ENCODE measurements around the gene CLDN6.
A peak's percentile ranks its signal among the peaks of the same experiment; 100 is the strongest.

CLDN6 gene

DNA sequence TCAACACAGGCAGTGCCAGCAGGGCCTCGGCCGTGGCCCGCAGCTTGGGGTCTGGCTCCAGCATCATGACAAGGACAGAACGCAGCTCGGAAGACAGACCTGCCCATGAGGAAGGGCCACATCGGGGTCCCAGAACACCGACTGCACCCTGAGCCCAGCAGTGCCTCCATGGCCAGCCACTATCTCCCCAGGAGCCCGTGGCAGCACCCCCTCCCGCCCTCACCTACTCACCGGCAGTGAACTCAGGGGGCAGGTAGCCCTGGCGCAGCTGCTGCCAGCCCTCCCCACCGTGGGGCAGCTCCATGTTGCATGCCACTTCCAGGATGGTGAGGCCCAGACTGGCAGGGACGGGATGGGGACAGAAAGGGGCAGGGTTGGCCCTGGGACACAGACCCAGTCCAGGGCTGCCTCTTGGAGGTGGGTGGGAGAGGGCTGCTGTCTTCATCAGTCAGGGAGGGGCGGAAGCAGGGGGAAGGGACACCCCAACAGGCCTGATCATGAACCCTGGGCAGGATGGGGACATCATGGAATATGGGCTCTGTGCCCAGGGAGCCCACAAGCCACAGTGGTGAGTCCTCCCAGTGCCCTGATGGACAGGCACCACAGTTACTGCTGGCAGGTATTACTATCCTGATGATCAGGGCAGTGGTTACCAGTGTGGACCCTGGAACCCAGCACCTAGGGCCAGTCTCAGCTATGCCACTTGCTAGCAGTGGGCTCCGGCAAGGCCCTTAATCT is 43.5 kb downstream of the CLDN6 start:
- DNase-seq (ENCODE audit: insufficient read length, low spot score) (no peak), FAIRE-seq (no peak)

DNA sequence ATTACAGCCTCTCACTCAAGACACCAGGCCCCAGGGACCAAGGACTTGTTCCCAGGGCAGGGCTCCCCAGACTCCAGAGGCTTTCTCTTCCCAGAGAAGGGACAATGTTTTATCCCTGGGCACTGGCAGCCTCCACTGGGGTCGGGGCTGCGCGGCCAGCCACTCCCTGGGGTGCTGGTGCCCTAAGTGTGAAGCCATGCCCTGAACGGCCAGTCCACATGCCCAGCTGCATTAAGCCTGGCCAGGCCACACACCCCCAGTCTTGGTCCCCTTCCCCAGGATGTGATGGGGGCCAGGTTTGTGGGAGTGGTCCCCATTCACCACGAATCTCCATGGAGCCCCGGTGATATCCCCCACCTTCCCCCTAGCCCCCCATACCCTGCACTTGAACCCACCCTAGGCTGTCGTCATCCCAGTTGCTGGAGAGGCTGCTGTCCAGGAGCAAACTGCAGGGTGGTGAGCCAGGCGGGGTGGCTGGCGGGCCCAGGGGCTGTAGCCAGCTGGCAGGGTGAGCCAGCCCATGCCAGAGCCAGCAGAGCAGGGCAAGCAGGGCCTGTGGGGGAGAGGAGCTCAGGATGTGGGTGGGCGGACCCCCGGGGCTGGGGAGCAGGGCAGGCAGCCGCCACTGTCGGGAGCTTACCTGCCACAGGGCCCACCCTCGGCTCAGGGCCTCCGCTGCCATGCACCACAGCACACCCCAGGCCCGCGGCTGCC is 44.2 kb downstream of the CLDN6 start:
- DNase-seq (ENCODE audit: insufficient read length, low spot score) (no peak), FAIRE-seq (no peak)

DNA sequence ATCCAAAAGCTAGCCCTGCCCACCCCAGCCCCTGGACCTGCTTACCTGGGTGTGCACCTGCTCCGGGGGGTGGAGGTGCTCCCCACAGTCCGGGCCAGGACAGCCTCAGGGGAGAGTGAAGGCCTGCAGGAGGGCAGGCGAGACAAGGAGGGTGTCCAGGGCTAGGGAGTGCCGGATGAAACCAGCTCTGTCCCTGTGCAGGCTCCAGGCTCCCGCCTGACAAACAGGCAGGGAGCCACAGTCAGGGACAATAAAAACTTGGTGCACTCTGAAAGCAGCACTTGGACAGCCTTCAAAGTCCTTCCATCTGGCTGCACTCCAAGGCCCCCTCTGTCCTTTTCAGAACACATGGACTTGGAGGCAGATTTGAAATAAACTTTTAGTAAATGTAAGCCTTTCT is 44.9 kb downstream of the CLDN6 start:
- DNase-seq (ENCODE audit: insufficient read length, low spot score) (no peak), FAIRE-seq (no peak)

DNA sequence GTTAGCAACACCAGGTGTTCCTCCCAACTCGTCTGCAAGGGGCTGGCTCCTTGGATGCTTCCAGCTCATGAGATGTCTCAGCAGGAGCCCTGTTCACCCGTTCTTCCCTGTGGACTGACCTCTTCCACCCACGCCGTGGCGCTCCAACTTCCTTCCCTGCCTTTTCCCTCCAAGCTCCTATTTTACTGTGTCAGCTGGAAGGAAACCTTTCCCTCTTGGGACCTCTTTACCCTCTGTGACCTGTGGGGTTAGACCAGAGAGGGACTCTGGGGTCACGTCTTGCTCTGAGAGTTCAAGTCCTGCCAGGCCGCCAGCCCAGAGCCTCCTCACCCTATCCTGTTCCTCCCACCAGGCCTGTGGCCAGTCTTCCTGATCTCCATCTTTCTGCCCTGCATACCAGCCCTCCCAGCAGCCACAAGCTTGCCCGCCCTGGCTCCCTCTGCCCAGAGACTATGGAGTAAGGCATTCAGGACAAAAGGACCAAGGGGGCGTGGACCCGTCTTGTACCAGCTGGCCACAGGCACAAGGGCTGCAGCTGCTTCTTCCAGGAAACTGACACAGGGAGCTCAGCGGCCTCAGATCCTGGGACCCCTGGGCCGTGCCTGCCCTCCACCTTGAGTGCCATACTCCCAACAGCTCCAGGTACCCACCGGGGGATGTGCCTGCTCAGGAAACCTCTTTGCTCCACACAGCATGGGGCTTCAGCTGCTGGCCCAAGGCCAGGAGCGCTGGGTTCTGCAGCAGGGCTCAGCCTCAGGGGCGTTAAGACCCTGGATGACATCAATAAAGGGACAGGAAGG is 45.8 kb downstream of the CLDN6 start:
- DNase-seq (ENCODE audit: insufficient read length, low spot score) (no peak), FAIRE-seq (no peak)

DNA sequence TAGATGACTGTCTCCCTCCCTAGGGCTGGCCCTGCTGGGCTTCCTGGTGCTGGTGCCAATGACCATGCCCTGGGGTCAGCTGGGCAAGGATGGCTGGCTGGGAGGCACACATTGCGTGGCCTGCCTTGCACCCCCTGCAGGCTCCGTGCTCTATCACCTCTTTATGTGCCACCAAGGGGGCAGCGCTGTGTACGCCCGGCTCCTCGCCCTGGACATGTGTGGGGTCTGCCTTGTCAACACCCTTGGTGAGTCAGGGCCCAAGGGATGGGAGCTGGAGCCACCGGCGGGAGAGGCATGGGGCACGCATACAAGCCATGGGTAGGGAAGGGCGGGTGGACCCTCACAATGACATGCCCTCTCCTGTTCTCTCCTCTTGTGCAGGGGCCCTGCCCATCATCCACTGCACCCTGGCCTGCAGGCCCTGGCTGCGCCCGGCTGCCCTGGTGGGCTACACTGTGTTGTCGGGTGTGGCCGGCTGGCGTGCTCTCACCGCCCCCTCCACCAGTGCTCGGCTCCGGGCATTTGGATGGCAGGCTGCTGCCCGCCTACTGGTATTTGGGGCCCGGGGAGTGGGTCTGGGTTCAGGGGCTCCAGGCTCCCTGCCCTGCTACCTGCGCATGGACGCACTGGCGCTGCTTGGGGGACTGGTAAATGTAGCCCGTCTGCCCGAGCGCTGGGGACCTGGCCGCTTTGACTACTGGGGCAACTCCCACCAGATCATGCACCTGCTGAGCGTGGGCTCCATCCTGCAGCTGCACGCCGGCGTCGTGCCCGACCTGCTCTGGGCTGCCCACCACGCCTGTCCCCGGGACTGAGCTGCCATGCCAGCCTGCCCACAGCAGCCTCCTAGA is 46.6 kb downstream of the CLDN6 start:
- no peak for FAIRE-seq

DNA sequence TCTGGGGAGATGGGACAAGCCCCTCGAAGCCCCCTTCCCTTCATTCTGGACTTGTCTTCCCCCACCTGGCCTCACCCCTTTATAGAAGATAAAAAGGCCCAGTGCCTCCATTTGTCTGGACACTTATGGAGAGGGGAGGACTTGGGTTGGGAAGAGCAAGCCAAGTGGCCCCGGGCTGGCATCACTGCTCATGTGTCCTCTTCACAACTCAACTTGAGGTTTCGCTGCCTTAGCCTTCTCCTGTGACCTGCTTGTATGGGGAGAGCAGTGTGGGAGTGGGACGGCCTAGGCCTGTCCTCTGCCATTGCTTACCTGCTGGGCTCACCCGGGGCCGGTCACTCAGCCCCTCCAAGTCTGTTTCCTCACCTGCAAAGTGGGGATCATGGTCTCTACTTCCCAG is 47.4 kb downstream of the CLDN6 start:
- FAIRE-seq (no peak), DNase-seq (ENCODE audit: insufficient read length, low spot score) (no peak)

More for the DNA sequence above, 46.6 kb downstream of the CLDN6 start:
- DNase-seq (ENCODE audit: insufficient read length, low spot score), result no peak

DNA sequence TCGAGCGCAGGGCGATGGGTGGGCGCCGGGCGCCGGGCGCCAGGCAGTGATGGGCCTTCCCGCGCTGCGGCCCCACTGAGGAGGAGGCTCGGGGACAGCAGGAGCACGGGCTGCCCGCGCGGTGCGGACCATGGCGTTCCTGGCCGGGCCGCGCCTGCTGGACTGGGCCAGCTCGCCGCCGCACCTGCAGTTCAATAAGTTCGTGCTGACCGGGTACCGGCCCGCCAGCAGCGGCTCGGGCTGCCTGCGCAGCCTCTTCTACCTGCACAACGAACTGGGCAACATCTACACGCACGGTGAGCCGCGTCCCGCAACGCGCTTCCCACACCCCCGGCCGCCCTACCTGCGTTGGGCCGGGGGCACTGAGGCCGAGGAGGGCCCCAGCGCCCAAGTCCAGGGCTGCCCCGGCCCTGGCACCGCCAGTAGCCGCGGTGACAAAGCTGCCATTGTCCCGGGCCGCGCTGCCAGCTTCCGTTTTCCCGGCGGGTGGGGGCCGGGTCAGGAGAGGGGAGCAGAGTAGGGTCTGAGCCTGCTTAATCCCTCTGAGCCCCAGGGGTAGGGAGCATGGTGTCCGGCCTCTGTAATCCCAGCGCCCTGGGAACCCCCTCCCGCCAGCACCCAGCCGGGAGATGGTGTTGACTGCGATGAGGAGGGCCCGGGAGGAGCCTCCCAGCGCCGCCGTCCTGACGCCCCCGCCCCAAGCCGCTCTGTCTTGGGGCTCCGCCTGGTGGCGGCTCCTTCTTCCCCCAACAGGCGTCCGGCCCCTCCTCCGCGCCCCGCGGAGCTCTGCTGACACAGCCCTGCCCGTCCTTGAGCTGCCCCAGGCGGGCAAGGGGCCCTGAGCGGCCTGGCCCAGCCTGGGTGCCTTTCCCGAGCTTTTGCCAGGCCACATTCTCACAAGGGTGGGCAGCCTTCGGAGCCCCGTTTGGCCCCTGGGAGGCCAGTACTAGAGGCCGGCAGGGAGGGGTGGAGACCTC is 48.1 kb downstream of the CLDN6 start:
- peak; percentile 76 for DNase-seq (ENCODE audit: insufficient read length, low spot score)
- peak; percentile 26 for FAIRE-seq

DNA sequence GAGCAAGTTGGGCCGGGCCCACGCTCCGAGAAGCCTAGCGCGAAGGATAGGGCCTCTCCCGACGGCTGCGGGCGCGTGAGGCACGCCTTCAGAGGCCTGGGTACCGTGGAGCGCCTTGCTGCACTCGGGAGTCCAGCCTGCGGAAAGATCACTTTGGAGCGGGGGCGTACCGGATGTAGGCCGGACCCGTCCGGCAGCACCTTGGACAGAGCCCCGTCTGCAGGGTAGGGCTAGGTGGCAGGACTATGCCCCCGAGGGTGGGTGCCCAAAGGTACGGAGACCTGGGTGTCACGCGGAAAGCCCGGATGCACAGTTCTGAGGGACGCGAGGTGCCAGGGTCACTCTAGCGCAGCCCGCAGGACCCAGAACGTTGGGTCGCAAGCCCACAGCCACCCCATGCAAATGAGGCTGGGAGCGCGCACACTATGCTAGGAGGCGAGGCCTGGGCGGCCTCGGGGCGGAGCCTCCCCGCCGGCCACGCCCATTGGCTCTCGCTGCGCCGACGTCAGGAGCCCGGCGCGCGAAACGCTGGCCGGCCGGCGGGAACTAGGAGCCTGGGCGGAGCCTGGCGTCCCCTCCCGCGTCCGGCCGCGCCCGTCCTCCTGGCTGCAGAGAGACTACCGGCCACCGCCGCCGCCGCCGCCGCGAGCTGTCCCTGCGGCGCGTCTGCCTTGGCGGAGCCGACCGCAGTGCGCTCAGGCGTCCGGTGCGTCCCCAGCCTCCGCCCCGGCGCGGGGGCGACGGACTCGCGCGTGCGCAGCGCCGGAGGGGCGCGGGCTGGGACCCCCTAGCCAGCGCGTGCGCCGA is 49.0 kb downstream of the CLDN6 start, which contains the start of gene PAQR4:
Gene PAQR4, plus strand, starts transcription at position 611 of the 807 bp plus-strand sequence. CDS start 327 bp downstream, outside the sequence.
- FAIRE-seq (peak; percentile 94), DNase-seq (ENCODE audit: insufficient read length, low spot score) (peak; percentile 90)

DNA sequence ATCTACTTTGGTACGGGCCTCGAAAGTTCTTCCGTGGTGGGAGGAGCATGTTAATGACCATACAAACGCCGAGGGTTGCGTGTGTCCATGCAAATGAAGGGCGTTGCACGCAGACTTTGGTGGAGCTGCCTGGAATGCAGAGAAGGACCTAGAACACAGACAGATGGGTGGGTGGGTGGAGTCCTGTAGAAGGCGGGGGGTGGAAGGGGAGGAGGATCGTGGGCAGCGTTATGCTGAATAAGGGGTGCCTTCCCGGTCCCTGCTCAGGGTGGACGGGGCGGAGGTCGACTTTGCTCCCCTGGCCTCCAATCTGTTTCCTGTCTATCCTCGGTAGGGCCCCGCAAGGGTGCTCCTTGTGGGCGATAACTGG is 49.6 kb downstream of the CLDN6 start:
- no peak for FAIRE-seq
- DNase-seq (ENCODE audit: insufficient read length, low spot score), result no peak

DNA sequence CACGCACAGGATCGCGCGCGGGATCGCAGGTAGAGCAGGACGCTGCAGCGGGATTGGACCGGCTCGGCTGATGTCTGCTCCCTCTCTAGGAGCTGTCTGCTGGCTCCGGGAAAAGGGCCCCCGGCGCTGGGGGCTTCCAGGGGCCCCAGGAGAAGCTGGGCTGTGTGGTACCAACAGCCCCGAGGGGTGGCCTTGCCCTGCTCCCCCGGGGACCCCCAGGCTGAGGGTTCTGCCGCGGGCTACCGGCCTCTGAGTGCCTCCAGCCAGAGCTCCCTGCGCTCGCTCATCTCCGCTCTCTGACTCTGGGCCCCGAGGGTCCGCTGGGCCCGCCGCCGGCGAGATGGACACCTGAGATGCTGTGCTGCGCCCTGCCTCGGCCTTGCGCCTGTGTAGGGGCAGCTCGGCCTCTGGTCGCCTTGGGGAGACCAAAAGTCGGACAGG is 50.2 kb downstream of the CLDN6 start:
- no peak for DNase-seq (ENCODE audit: insufficient read length, low spot score)
- no peak for FAIRE-seq

DNA sequence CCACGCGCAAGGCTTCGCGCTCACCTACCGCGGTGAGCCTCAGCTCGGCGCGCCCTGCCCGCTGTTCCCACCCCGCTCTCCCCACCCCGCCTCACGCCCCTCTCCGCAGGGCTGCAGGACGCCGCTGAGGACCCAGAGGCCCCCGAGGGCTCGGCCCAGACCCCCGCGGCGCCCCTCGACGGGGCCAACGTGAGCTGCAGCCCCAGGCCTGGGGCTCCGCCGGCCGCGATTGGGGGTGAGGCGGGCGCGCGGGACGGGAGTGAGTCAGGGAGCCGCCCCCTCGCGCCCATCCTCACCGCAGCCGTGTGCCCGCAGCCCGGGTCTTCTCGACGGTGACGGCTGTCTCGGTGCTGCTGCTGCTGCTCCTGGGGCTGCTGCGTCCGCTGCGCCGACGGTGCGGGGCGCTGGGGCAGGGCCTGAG is 50.8 kb downstream of the CLDN6 start:
- DNase-seq (ENCODE audit: insufficient read length, low spot score) (no peak), FAIRE-seq (no peak)

DNA sequence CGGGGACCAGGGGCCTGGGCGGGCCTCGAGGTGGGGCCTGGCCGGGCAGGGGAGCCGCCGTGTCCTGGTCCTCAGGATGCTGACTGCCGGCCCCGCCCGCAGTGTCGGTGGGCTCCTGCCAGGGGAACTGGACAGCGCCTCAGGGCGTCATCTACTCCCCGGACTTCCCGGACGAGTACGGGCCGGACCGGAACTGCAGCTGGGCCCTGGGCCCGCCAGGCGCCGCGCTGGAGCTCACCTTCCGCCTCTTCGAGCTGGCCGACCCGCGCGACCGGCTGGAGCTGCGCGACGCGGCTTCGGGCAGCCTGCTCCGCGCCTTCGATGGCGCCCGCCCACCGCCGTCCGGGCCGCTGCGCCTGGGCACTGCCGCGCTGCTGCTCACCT is 51.2 kb downstream of the CLDN6 start:
- DNase-seq (ENCODE audit: insufficient read length, low spot score) (no peak), FAIRE-seq (no peak)

DNA sequence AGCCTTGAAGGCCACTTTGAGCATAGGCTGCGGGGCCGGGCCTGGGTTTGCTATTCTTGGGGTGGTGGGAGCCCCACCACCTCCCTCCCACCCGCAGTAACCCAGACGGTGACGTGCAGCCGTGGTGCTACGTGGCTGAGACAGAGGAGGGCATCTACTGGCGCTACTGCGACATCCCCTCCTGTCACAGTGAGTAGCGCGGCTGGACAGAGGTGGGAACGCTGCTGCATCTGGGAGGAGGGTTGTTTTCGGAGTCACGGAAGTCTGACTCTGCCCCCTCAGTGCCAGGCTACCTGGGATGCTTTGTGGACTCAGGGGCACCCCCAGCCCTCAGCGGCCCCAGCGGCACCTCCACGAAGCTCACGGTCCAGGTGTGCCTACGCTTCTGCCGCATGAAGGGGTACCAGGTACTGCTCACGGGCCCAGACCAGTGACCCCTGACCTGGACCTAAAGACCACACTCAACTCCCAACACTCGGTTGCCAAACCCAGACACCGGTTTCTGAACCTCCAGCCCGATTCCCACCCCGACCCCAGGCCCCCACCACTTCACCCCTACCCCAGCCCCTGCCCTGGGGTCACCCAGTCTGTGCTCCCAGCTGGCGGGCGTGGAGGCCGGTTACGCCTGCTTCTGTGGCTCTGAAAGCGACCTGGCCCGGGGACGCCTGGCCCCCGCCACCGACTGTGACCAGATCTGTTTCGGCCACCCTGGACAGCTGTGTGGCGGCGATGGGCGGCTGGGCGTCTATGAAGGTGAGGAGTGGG is 51.8 kb downstream of the CLDN6 start:
- DNase-seq (ENCODE audit: insufficient read length, low spot score) (no peak), FAIRE-seq (no peak)

Measured in HTR-8/SVneo (cell line).